ENCODE data around the gene SLC39A3. TPM values are rescaled to one million over a fixed set of nuclear protein-coding genes. Genes with fewer than 3 reads are reported as not detected.

The SLC39A3 gene
- total RNA-seq, 1 experiment from 2014 or later = 33.2 TPM

- H3K36me3 Mint-ChIP-seq (ENCODE audit: insufficient read depth, unreplicated experiment) = no peaks in the 10 kb centered on the region
- DNase-seq = no peak
- no peaks in the 10 kb centered on the region for H3K4me1 ChIP-seq
- no peaks in the 10 kb centered on the region for H3K9me3 Mint-ChIP-seq (ENCODE audit: unreplicated experiment)
- POLR2A ChIA-PET = no interaction called here
- TF ChIP-seq CTCF (IDR thresholded peaks at IDR 0.05; ENCODE audit: insufficient read depth in 1 of 2, low read depth in 1 of 2, low read length in 1 of 2, severe bottlenecking in 1 of 2, unreplicated experiment in 1 of 2) = no peak
- H3K27me3 Mint-ChIP-seq (ENCODE audit: insufficient read depth, unreplicated experiment) = no peaks in the 10 kb centered on the region
- H3K36me3 ChIP-seq (ENCODE audit: control insufficient read depth, insufficient read depth, low read length) = no peaks in the 10 kb centered on the region
- BruUV-seq (replicated peaks) = no TSS peak
- H3K4me3 Mint-ChIP-seq (ENCODE audit: unreplicated experiment) = peak overlapping the region; percentile 78
- CTCF ChIA-PET = no interaction called here
- no peaks in the 10 kb centered on the region for H3K27me3 ChIP-seq (replicated peaks; ENCODE audit: control insufficient read depth, insufficient read depth, low read length)
- no peaks in the 10 kb centered on the region for H3K4me1 Mint-ChIP-seq (ENCODE audit: low read depth, unreplicated experiment)
- H3K9me3 ChIP-seq = no peaks in the 10 kb centered on the region
- no peak overlapping the region for H3K27ac Mint-ChIP-seq (ENCODE audit: unreplicated experiment)
- H3K4me3 ChIP-seq (ENCODE audit: low read depth, low read length) = no peak overlapping the region
- intact Hi-C loops (cut with micrococcal nuclease; ENCODE audit: unreplicated experiment) = no loop called here
Measured at GRCh38 chr19:2740314-2740656, 468 bp upstream of the SLC39A3 start.

GRCh38 chr19:2736550-2737190, 3.1 kb downstream of the SLC39A3 start:
- BruUV-seq (replicated peaks) = no TSS peak
- Histone ChIP-seq H3K9me3 (no peaks in the 10 kb centered on the region), H3K27me3 (replicated peaks; ENCODE audit: control insufficient read depth, insufficient read depth, low read length) (no peaks in the 10 kb centered on the region), H3K4me3 (ENCODE audit: low read depth, low read length) (no peak overlapping the region), H3K36me3 (ENCODE audit: control insufficient read depth, insufficient read depth, low read length) (no peaks in the 10 kb centered on the region), H3K4me1 (no peaks in the 10 kb centered on the region)
- POLR2A ChIA-PET = no interaction called here
- CTCF ChIA-PET = interaction anchor here (1.2 kb wide), 1 partner anchor 88 kb away, joined by 3 read pairs; no protein-coding TSS in a partner anchor
- Mint-ChIP-seq H3K27ac (ENCODE audit: unreplicated experiment) (no peak overlapping the region), H3K4me3 (ENCODE audit: unreplicated experiment) (no peak overlapping the region), H3K4me1 (ENCODE audit: low read depth, unreplicated experiment) (no peaks in the 10 kb centered on the region), H3K27me3 (ENCODE audit: insufficient read depth, unreplicated experiment) (no peaks in the 10 kb centered on the region), H3K9me3 (ENCODE audit: unreplicated experiment) (no peaks in the 10 kb centered on the region), H3K36me3 (ENCODE audit: insufficient read depth, unreplicated experiment) (no peaks in the 10 kb centered on the region)
- no peak for TF ChIP-seq CTCF (IDR thresholded peaks at IDR 0.05; ENCODE audit: insufficient read depth in 1 of 2, low read depth in 1 of 2, low read length in 1 of 2, severe bottlenecking in 1 of 2, unreplicated experiment in 1 of 2)
- DNase-seq = no peak
- intact Hi-C loops (cut with micrococcal nuclease; ENCODE audit: unreplicated experiment) = no loop called here

- intact Hi-C loops (cut with micrococcal nuclease; ENCODE audit: unreplicated experiment) = no loop called here
- no peak for DNase-seq
- no peaks in the 10 kb centered on the region for H3K27me3 ChIP-seq (replicated peaks; ENCODE audit: control insufficient read depth, insufficient read depth, low read length)
- H3K4me1 ChIP-seq = no peaks in the 10 kb centered on the region
- BruUV-seq (replicated peaks) = no TSS peak
- no peaks in the 10 kb centered on the region for H3K9me3 Mint-ChIP-seq (ENCODE audit: unreplicated experiment)
- H3K4me1 Mint-ChIP-seq (ENCODE audit: low read depth, unreplicated experiment) = no peaks in the 10 kb centered on the region
- no peak overlapping the region for H3K4me3 Mint-ChIP-seq (ENCODE audit: unreplicated experiment)
- H3K36me3 Mint-ChIP-seq (ENCODE audit: insufficient read depth, unreplicated experiment) = no peaks in the 10 kb centered on the region
- POLR2A ChIA-PET = no interaction called here
- H3K27me3 Mint-ChIP-seq (ENCODE audit: insufficient read depth, unreplicated experiment) = no peaks in the 10 kb centered on the region
- CTCF ChIA-PET = no interaction called here
- no peaks in the 10 kb centered on the region for H3K36me3 ChIP-seq (ENCODE audit: control insufficient read depth, insufficient read depth, low read length)
- no peak overlapping the region for H3K4me3 ChIP-seq (ENCODE audit: low read depth, low read length)
- TF ChIP-seq CTCF (IDR thresholded peaks at IDR 0.05; ENCODE audit: insufficient read depth in 1 of 2, low read depth in 1 of 2, low read length in 1 of 2, severe bottlenecking in 1 of 2, unreplicated experiment in 1 of 2) = no peak
- no peaks in the 10 kb centered on the region for H3K9me3 ChIP-seq
- no peak overlapping the region for H3K27ac Mint-ChIP-seq (ENCODE audit: unreplicated experiment)
Measured at GRCh38 chr19:2735374-2735773, 4.4 kb downstream of the SLC39A3 start.

Data from Caco-2 (cell line).